Trophoblast cell (in vitro differentiated cells and primary cell): ENCODE data around the gene SGCA.

Experiments
- DNase-seq, 2 donors: peaks; one replicate each; pipeline ENCODE4 v3.0.0-alpha.2; 2016
- H2AFZ ChIP-seq: 2 replicates; pipeline ENCODE4 v1.6.1; 2013; ENCODE audit warnings: low read length, moderate library complexity, mild to moderate bottlenecking; ENCODE audit not compliant: insufficient read depth, poor library complexity
- H2AK5ac ChIP-seq: 2 replicates; pipeline ENCODE4 v1.6.1; 2013; ENCODE audit warnings: mild to moderate bottlenecking, low read length
- H2BK120ac ChIP-seq: 2 replicates; pipeline ENCODE4 v1.6.1; 2013; ENCODE audit warnings: low read length, mild to moderate bottlenecking, moderate library complexity; ENCODE audit not compliant: insufficient read depth, poor library complexity
- H2BK12ac ChIP-seq: 2 replicates; pipeline ENCODE4 v1.6.1; 2013; ENCODE audit warnings: mild to moderate bottlenecking, low read length, moderate library complexity
- H2BK5ac ChIP-seq: 2 replicates; pipeline ENCODE4 v1.6.1; 2013; ENCODE audit warnings: low read length, low read depth, moderate library complexity, mild to moderate bottlenecking; ENCODE audit not compliant: poor library complexity
- H3K14ac ChIP-seq: 2 replicates; pipeline ENCODE4 v1.6.1; 2013; ENCODE audit warnings: mild to moderate bottlenecking, low read length
- H3K18ac ChIP-seq: 2 replicates; pipeline ENCODE4 v1.6.1; 2013; ENCODE audit warnings: mild to moderate bottlenecking, low read length
- H3K23ac ChIP-seq: 2 replicates; pipeline ENCODE4 v1.6.1; 2013; ENCODE audit warnings: low read length
- H3K27ac ChIP-seq: 2 replicates; pipeline ENCODE4 v1.5.1; 2013; ENCODE audit warnings: low read depth, mild to moderate bottlenecking, inconsistent platforms, low read length, moderate library complexity
- H3K27me3 ChIP-seq: 2 replicates; pipeline ENCODE4 v1.6.1; 2013; ENCODE audit warnings: inconsistent platforms, mild to moderate bottlenecking, low read length, moderate library complexity; ENCODE audit not compliant: insufficient read depth
- H3K36me3 ChIP-seq, 2 experiments: 1 replicate in 1 of 2; 2 replicates in 1 of 2; pipeline ENCODE4 v1.6.1; 2013; ENCODE audit warnings: low read length in 2 of 2, mild to moderate bottlenecking in 2 of 2, moderate library complexity in 1 of 2; ENCODE audit not compliant: insufficient read depth in 2 of 2, control insufficient read depth in 1 of 2
- H3K4ac ChIP-seq: 2 replicates; pipeline ENCODE4 v1.6.1; 2013; ENCODE audit warnings: low read depth, mild to moderate bottlenecking, low read length, moderate library complexity
- H3K4me1 ChIP-seq, 2 experiments: 1 replicate in 1 of 2; 2 replicates in 1 of 2; pipeline ENCODE4 v1.6.1; 2013; ENCODE audit warnings: low read length in 2 of 2, mild to moderate bottlenecking in 2 of 2, moderate library complexity in 1 of 2; ENCODE audit not compliant: insufficient read depth in 2 of 2, control insufficient read depth in 1 of 2
- H3K4me2 ChIP-seq: 2 replicates; pipeline ENCODE4 v1.6.1; 2013; ENCODE audit warnings: inconsistent platforms, mild to moderate bottlenecking, low read length, moderate library complexity
- H3K4me3 ChIP-seq: 2 replicates; pipeline ENCODE4 v1.5.1; 2013; ENCODE audit warnings: mild to moderate bottlenecking, low read depth, low read length, inconsistent platforms
- H3K79me1 ChIP-seq: one replicate; pipeline ENCODE4 v1.6.1; 2013; ENCODE audit warnings: low read length
- H3K79me2 ChIP-seq: 2 replicates; pipeline ENCODE4 v1.6.1; 2013; ENCODE audit warnings: low read length, mild to moderate bottlenecking; ENCODE audit not compliant: control insufficient read depth, insufficient read depth, poor library complexity
- H3K9ac ChIP-seq: 2 replicates; pipeline ENCODE4 v1.6.1; 2013; ENCODE audit warnings: mild to moderate bottlenecking, low read length
- H3K9me3 ChIP-seq: 2 replicates; pipeline ENCODE4 v1.6.1; 2013; ENCODE audit warnings: low read depth, mild to moderate bottlenecking, control low read depth, inconsistent platforms, low read length; ENCODE audit not compliant: insufficient read depth
- H4K12ac ChIP-seq: 2 replicates; pipeline ENCODE4 v1.6.1; 2013; ENCODE audit warnings: low read depth, mild to moderate bottlenecking, low read length, moderate library complexity
- H4K8ac ChIP-seq: 2 replicates; pipeline ENCODE4 v1.6.1; 2013; ENCODE audit warnings: low read depth, mild to moderate bottlenecking, low read length, moderate library complexity
- H4K91ac ChIP-seq: one replicate; pipeline ENCODE4 v1.6.1; 2013; ENCODE audit warnings: low read depth, mild to moderate bottlenecking, low read length, moderate library complexity
- WGBS: extraction: QIAGEN DNeasy Blood & Tissue Kit; methylation state at CpG from one replicate; pipeline ENCODE4 v1.1.7; 2013; ENCODE audit warnings: missing lambda C conversion rate; ENCODE audit not compliant: insufficient read length, insufficient coverage; ENCODE audit errors: extremely low coverage; 5-methylcytosine and 5-hydroxymethylcytosine counted together

Gene SGCA

GRCh38 chr17:50190293-50190602 is 24.4 kb downstream of the SGCA start:
- no CpG with 5 or more reads among the region's 8 CpGs for WGBS
- DNase-seq: no peak
- no peaks in the 10 kb centered on the region for H3K79me2 ChIP-seq

GRCh38 chr17:50190603-50191358 is 25.0 kb downstream of the SGCA start:
- peaks cover 99 to 100% of the 10 kb centered on the region in 2 experiments for H3K36me3 ChIP-seq
- no peak overlapping the region for H3K4ac ChIP-seq
- no peaks in the 10 kb centered on the region for H3K27me3 ChIP-seq
- no peak overlapping the region for H3K18ac ChIP-seq
- H4K12ac ChIP-seq: no peak overlapping the region
- no peak overlapping the region for H3K4me3 ChIP-seq
- no peak overlapping the region for H2AK5ac ChIP-seq
- no peak overlapping the region for H4K8ac ChIP-seq
- no peak overlapping the region for H2BK12ac ChIP-seq
- no peaks in the 10 kb centered on the region for H3K79me1 ChIP-seq
- no peak overlapping the region for H2BK5ac ChIP-seq
- H3K14ac ChIP-seq: no peak overlapping the region
- H2BK120ac ChIP-seq: no peak overlapping the region
- H3K4me2 ChIP-seq: no peak overlapping the region
- no peaks in the 10 kb centered on the region for H3K4me1 ChIP-seq
- no peak overlapping the region for H3K27ac ChIP-seq
- no peak for DNase-seq
- no peak overlapping the region for H3K9ac ChIP-seq
- H2AFZ ChIP-seq: no peak overlapping the region
- no peaks in the 10 kb centered on the region for H3K79me2 ChIP-seq
- WGBS: no CpG with 5 or more reads among the region's 8 CpGs
- H3K23ac ChIP-seq: no peak overlapping the region
- peaks cover 3% of the 10 kb centered on the region for H3K9me3 ChIP-seq
- no peak overlapping the region for H4K91ac ChIP-seq

More at GRCh38 chr17:50190293-50190602, 24.4 kb downstream of the SGCA start:
- no peaks in the 10 kb centered on the region for H3K27me3 ChIP-seq
- H3K4ac ChIP-seq: no peak overlapping the region
- no peak overlapping the region for H3K4me3 ChIP-seq
- no peak overlapping the region for H3K4me2 ChIP-seq
- H3K9me3 ChIP-seq: peaks cover 4% of the 10 kb centered on the region
- no peak overlapping the region for H2BK120ac ChIP-seq
- no peak overlapping the region for H2BK5ac ChIP-seq
- H3K36me3 ChIP-seq: peaks cover 99 to 100% of the 10 kb centered on the region in 2 experiments
- H2AK5ac ChIP-seq: no peak overlapping the region
- H3K79me1 ChIP-seq: no peaks in the 10 kb centered on the region
- H2BK12ac ChIP-seq: no peak overlapping the region
- no peak overlapping the region for H3K14ac ChIP-seq
- no peaks in the 10 kb centered on the region for H3K4me1 ChIP-seq
- no peak overlapping the region for H3K9ac ChIP-seq
- H2AFZ ChIP-seq: no peak overlapping the region
- no peak overlapping the region for H4K12ac ChIP-seq
- no peak overlapping the region for H3K18ac ChIP-seq
- no peak overlapping the region for H4K8ac ChIP-seq
- H4K91ac ChIP-seq: no peak overlapping the region
- H3K27ac ChIP-seq: no peak overlapping the region
- H3K23ac ChIP-seq: no peak overlapping the region

- Histone ChIP-seq H3K9ac (no peak overlapping the region), H3K4me3 (no peak overlapping the region), H3K36me3 (peaks cover 99 to 100% of the 10 kb centered on the region in 2 experiments), H3K4me2 (no peak overlapping the region), H2AFZ (no peak overlapping the region), H2BK120ac (no peak overlapping the region), H3K79me2 (peaks cover 2% of the 10 kb centered on the region), H3K27ac (no peak overlapping the region), H3K18ac (no peak overlapping the region), H3K9me3 (peaks cover 3% of the 10 kb centered on the region), H3K79me1 (no peaks in the 10 kb centered on the region), H3K4ac (no peak overlapping the region), H4K12ac (no peak overlapping the region), H4K8ac (no peak overlapping the region), H3K27me3 (no peaks in the 10 kb centered on the region), H3K23ac (no peak overlapping the region), H3K14ac (no peak overlapping the region), H4K91ac (no peak overlapping the region), H2BK5ac (no peak overlapping the region), H2AK5ac (no peak overlapping the region), H3K4me1 (no peaks in the 10 kb centered on the region), H2BK12ac (no peak overlapping the region)
- no CpG with 5 or more reads among the region's 21 CpGs for WGBS
- DNase-seq: no peak
Observed at GRCh38 chr17:50191359-50192143, 25.7 kb downstream of the SGCA start.

- WGBS: no CpG with 5 or more reads among the region's 4 CpGs
Observed at GRCh38 chr17:50192144-50192617, 26.4 kb downstream of the SGCA start.

More at GRCh38 chr17:50192144-50192617, 26.4 kb downstream of the SGCA start:
- Histone ChIP-seq H3K4me2 (no peak overlapping the region), H3K79me1 (no peaks in the 10 kb centered on the region), H3K79me2 (peaks cover 2% of the 10 kb centered on the region), H3K9ac (no peak overlapping the region), H4K91ac (no peak overlapping the region), H2BK5ac (no peak overlapping the region), H3K18ac (no peak overlapping the region), H3K4me3 (no peak overlapping the region), H3K27me3 (no peaks in the 10 kb centered on the region), H4K12ac (no peak overlapping the region), H3K23ac (no peak overlapping the region), H3K4me1 (peaks cover 0 to 4% of the 10 kb centered on the region in 2 experiments), H3K9me3 (peaks cover 3% of the 10 kb centered on the region), H3K36me3 (peaks cover 99 to 100% of the 10 kb centered on the region in 2 experiments), H2AFZ (no peak overlapping the region), H3K14ac (no peak overlapping the region), H3K27ac (no peak overlapping the region), H3K4ac (no peak overlapping the region), H2AK5ac (no peak overlapping the region), H2BK120ac (no peak overlapping the region), H2BK12ac (no peak overlapping the region), H4K8ac (no peak overlapping the region)
- no peak for DNase-seq
